GM23338 (cell line): ENCODE data around the gene HRH2. TPM values are rescaled to one million over a fixed set of nuclear protein-coding genes. Genes with fewer than 3 reads are reported as not detected.

ENCODE experiments used
- ATAC-seq: fragments of 200-7000 bp; cut with Tn5 transposase; 3 replicates; pipeline ENCODE4 v1.9.1; 2020
- DNase-seq: peaks from one replicate; pipeline ENCODE4 v3.0.0-alpha.2; 2015; ENCODE audit warnings: low spot score
- H2AFZ ChIP-seq: fragments of 200-600 bp; sonication (generic); 2 replicates; pipeline ENCODE4 v1.8.0; 2016; ENCODE audit warnings: antibody characterized with exemption, mild to moderate bottlenecking, moderate library complexity
- H3F3A ChIP-seq: fragments of 200-600 bp; sonication (generic); replicated peaks from 2 replicates; pipeline ENCODE4 v1.8.0; 2017; ENCODE audit warnings: antibody characterized with exemption, mixed run types, low read depth
- H3K27ac ChIP-seq: fragments of 200-600 bp; sonication (generic); 2 replicates; pipeline ENCODE4 v1.6.1; 2016; ENCODE audit warnings: low read depth
- H3K27me3 ChIP-seq: fragments of 200-600 bp; sonication (generic); 2 replicates; pipeline ENCODE4 v1.8.0; 2016; ENCODE audit warnings: mild to moderate bottlenecking, mixed run types, moderate library complexity; ENCODE audit not compliant: insufficient read depth
- H3K36me3 ChIP-seq: fragments of 200-600 bp; sonication (generic); 2 replicates; pipeline ENCODE4 v1.8.0; 2016; ENCODE audit warnings: mild to moderate bottlenecking; ENCODE audit not compliant: insufficient read depth
- H3K4me1 ChIP-seq: fragments of 200-600 bp; sonication (generic); 2 replicates; pipeline ENCODE4 v1.8.0; 2016; ENCODE audit warnings: mild to moderate bottlenecking, moderate library complexity; ENCODE audit not compliant: insufficient read depth
- H3K4me2 ChIP-seq: fragments of 200-600 bp; sonication (generic); 2 replicates; pipeline ENCODE4 v1.7.1; 2017; ENCODE audit warnings: mixed run types
- H3K4me3 ChIP-seq: fragments of 200-600 bp; sonication (generic); 2 replicates; pipeline ENCODE4 v1.6.1; 2016; ENCODE audit warnings: mixed run types
- H3K79me2 ChIP-seq: fragments of 200-600 bp; sonication (generic); replicated peaks from 2 replicates; pipeline ENCODE4 v1.8.0; 2017; ENCODE audit warnings: mild to moderate bottlenecking; ENCODE audit not compliant: insufficient read depth
- H3K9me2 ChIP-seq: fragments of 200-600 bp; sonication (generic); 2 replicates; pipeline ENCODE4 v1.8.0; 2017; ENCODE audit not compliant: insufficient read depth
- H4K20me1 ChIP-seq: fragments of 200-600 bp; sonication (generic); replicated peaks from 2 replicates; pipeline ENCODE4 v1.8.0; 2017; ENCODE audit warnings: mild to moderate bottlenecking; ENCODE audit not compliant: insufficient read depth
- H3K27ac Mint-ChIP-seq: 2 replicates; pipeline ENCODE4 v1.8.0; 2020; ENCODE audit warnings: inconsistent platforms, mild to moderate bottlenecking, moderate library complexity, mixed read lengths
- H3K27me3 Mint-ChIP-seq: 3 replicates; pipeline ENCODE4 v1.8.0; 2022; ENCODE audit warnings: low read depth, mild to moderate bottlenecking, moderate library complexity, mixed read lengths, inconsistent platforms; ENCODE audit not compliant: insufficient read depth, poor library complexity
- H3K36me3 Mint-ChIP-seq: 3 replicates; pipeline ENCODE4 v1.8.0; 2021; ENCODE audit warnings: low read depth, mild to moderate bottlenecking, inconsistent platforms, moderate library complexity, mixed read lengths
- H3K4me1 Mint-ChIP-seq: 3 replicates; pipeline ENCODE4 v1.8.0; 2020; ENCODE audit warnings: mild to moderate bottlenecking, inconsistent platforms, mixed read lengths
- H3K4me3 Mint-ChIP-seq: 3 replicates; pipeline ENCODE4 v1.8.0; 2021; ENCODE audit warnings: moderate library complexity, mild to moderate bottlenecking, inconsistent platforms, mixed read lengths
- H3K9me3 Mint-ChIP-seq: 3 replicates; pipeline ENCODE4 v1.8.0; 2020; ENCODE audit warnings: moderate library complexity, mild to moderate bottlenecking, inconsistent platforms, mixed read lengths
- CREB1 ChIP-seq: fragments of 250-450 bp; sonication (Bioruptor Pico); IDR thresholded peaks from 2 replicates; pipeline ENCODE4 v1.5.0; 2020; ENCODE audit warnings: low read depth, mild to moderate bottlenecking, moderate library complexity
- CTCF ChIP-seq, 2 experiments: fragments of 200-600 bp in 1 of 2; sonication (generic) in 1 of 2; conservative IDR thresholded peaks; 2 replicates each; pipeline versions ENCODE4 v1.5.1 to v1.6.1; 2016 to 2017; ENCODE audit warnings: antibody characterized with exemption in 2 of 2, low read depth in 2 of 2, mild to moderate bottlenecking in 2 of 2, moderate library complexity in 1 of 2
- EZH2 ChIP-seq: fragments of 200-600 bp; sonication (generic); IDR thresholded peaks from one replicate; pipeline ENCODE4 v1.8.0; 2017; ENCODE audit warnings: antibody characterized with exemption, mild to moderate bottlenecking, low read depth; ENCODE audit not compliant: unreplicated experiment
- EZH2phosphoT487 ChIP-seq: fragments of 200-600 bp; sonication (generic); IDR thresholded peaks from one replicate; pipeline ENCODE4 v1.8.1; 2018; ENCODE audit warnings: antibody characterized with exemption; ENCODE audit not compliant: unreplicated experiment
- JUNB ChIP-seq: IDR thresholded peaks from one replicate; pipeline ENCODE4 v1.6.1; 2016; ENCODE audit warnings: antibody characterized with exemption; ENCODE audit not compliant: unreplicated experiment
- NANOG ChIP-seq: IDR thresholded peaks from 2 replicates; pipeline ENCODE4 v1.6.1; 2016; ENCODE audit warnings: antibody characterized with exemption, borderline replicate concordance
- POLR2AphosphoS5 ChIP-seq: IDR thresholded peaks from 2 replicates; pipeline ENCODE4 v1.6.1; 2016; ENCODE audit warnings: antibody characterized with exemption, low read depth
- REST ChIP-seq: IDR thresholded peaks from one replicate; pipeline ENCODE4 v1.6.1; 2018; ENCODE audit warnings: antibody characterized with exemption; ENCODE audit not compliant: unreplicated experiment
- STAT1 ChIP-seq: IDR thresholded peaks from one replicate; pipeline ENCODE4 v1.6.1; 2016; ENCODE audit warnings: antibody characterized with exemption; ENCODE audit not compliant: unreplicated experiment
- ZNF114 ChIP-seq: fragments of 250-450 bp; sonication (Bioruptor Pico); IDR thresholded peaks from 2 replicates; pipeline ENCODE4 v1.5.0; 2020; ENCODE audit warnings: mild to moderate bottlenecking, moderate library complexity
- ZNF331 ChIP-seq: fragments of 250-450 bp; sonication (Bioruptor Pico); IDR thresholded peaks from 2 replicates; pipeline ENCODE4 v1.5.0; 2020; ENCODE audit warnings: low read depth, mild to moderate bottlenecking, moderate library complexity
- polyA plus RNA-seq: library from polyadenylated mRNA; unstranded; fragments of >200 nt; fragmentation: Nextera tagmentation; extraction: Ambion mirVana; gene quantifications from 2 replicates; pipeline ENCODE4 v1.2.1, GENCODE V29; 2016
- total RNA-seq: library from RNA; depleted of rRNA; stranded (reverse); fragments of >200 nt; shearing (Covaris generic); gene quantifications from 2 replicates; pipeline ENCODE4 v1.2.3, GENCODE V29; 2014
- TF ChIP-seq, protein P1 (sequence below): IDR thresholded peaks from 2 replicates; pipeline ENCODE4 v1.6.1; 2016; ENCODE audit warnings: antibody characterized with exemption

HRH2 gene
- total and polyA plus RNA-seq, 2 experiments from 2014 or later: 6.8 to 7.0 TPM

DNA sequence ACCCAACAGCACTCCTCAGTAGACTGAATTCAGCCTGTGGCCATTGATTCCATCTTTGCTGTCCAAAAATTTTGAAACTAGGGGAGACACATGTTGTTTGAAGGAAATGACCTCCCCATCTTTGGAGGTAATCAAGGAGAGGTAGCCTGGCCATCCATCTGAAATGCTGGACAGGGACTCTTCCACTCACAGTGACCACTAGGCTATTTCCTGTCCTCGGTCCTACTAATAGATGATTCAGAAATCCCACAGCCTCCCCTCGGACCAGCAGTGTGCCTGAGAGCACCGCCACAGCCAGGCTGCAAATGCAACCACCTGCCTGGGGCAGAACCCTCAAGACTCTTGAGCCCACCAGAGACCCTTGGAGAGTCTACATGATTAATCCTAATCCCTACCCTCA lies 12.5 kb downstream of the HRH2 start (continued):
- TF ChIP-seq, protein P1, sequence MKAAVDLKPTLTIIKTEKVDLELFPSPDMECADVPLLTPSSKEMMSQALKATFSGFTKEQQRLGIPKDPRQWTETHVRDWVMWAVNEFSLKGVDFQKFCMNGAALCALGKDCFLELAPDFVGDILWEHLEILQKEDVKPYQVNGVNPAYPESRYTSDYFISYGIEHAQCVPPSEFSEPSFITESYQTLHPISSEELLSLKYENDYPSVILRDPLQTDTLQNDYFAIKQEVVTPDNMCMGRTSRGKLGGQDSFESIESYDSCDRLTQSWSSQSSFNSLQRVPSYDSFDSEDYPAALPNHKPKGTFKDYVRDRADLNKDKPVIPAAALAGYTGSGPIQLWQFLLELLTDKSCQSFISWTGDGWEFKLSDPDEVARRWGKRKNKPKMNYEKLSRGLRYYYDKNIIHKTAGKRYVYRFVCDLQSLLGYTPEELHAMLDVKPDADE: no peak
- TF ChIP-seq CREB1 (no peak), NANOG (no peak), STAT1 (no peak)

GRCh38 chr5:175671013-175671412 lies 13.1 kb downstream of the HRH2 start:
- Histone ChIP-seq H4K20me1 (no peaks in the 10 kb centered on the region), H3K4me1 (no peaks in the 10 kb centered on the region), H3F3A (no peaks in the 10 kb centered on the region), H3K4me2 (no peak overlapping the region), H3K27ac (no peak overlapping the region), H2AFZ (no peak overlapping the region), H3K9me2 (no peaks in the 10 kb centered on the region), H3K36me3 (no peaks in the 10 kb centered on the region), H3K4me3 (no peak overlapping the region), H3K79me2 (0 out of 2 replicates have a peak, but pooled peaks cover 4% of the 10 kb centered on the region), H3K27me3 (no peaks in the 10 kb centered on the region)
- Mint-ChIP-seq H3K27me3 (peaks cover 5% of the 10 kb centered on the region), H3K27ac (no peak overlapping the region), H3K4me1 (peaks cover 16% of the 10 kb centered on the region; the same call in 2 of the 3 replicates), H3K36me3 (no peaks in the 10 kb centered on the region), H3K9me3 (no peaks in the 10 kb centered on the region), H3K4me3 (no peak overlapping the region)
- ATAC-seq: no peak
- no peak for DNase-seq
- no peak for TF ChIP-seq POLR2AphosphoS5
- TF ChIP-seq EZH2phosphoT487: no peak
- no peak for TF ChIP-seq NANOG

DNA sequence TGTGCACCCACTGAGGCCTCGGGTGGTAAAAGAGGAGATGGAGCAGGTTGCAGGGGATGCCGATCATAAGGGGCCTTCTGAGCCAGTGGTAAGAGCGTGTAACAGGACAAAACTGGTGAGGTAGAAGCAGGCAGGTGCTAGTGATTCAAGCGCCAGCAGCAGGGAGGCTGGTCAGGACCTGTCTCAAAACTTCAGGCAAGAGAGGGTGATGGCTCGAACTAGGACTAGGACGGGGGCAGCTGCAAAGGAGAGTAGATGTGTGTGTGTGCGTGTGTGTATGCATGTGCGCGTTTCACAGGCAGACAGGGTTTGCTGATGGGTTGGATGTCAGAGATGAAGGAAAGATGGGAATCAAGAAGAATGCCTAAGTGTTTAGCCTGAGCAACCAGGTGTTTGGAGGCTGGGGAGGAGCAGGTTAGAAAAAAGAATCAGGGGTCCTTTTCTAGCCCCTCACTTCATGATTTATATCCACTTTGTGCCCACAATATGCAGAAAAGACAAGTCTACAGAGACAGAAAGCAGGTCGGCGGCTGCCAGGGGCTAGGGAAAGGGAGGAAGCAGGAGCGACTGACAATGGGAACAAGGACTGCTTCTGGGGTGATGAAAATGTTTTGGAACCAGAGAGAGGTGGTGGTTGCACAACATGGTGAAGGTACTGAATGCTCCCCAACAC lies 15.2 kb downstream of the HRH2 start:
- TF ChIP-seq ZNF331 (CRISPR knock-in tag) (no peak), POLR2AphosphoS5 (no peak), JUNB (no peak), REST (no peak), NANOG (no peak), CTCF (conservative IDR thresholded peaks at IDR 0.05; ENCODE audit: low read depth in 2 of 2) (no peak), EZH2 (no peak), CREB1 (no peak), EZH2phosphoT487 (no peak), STAT1 (no peak), ZNF114 (CRISPR knock-in tag) (no peak)
- TF ChIP-seq, protein P1: no peak
- no peak overlapping the region for H2AFZ ChIP-seq
- no peaks in the 10 kb centered on the region for H3K36me3 ChIP-seq
- no peaks in the 10 kb centered on the region; the same call in 1 of the 2 replicates for H3K4me1 ChIP-seq
- H4K20me1 ChIP-seq: no peaks in the 10 kb centered on the region
- Mint-ChIP-seq H3K4me1 (peaks cover 24% of the 10 kb centered on the region; the same call in 2 of the 3 replicates), H3K36me3 (no peaks in the 10 kb centered on the region), H3K9me3 (no peaks in the 10 kb centered on the region; the same call in 2 of the 3 replicates), H3K4me3 (no peak overlapping the region), H3K27me3 (peaks cover 6% of the 10 kb centered on the region), H3K27ac (no peak overlapping the region)
- DNase-seq (no peak), ATAC-seq (no peak)
- no peak overlapping the region for H3K4me2 ChIP-seq
- no peak overlapping the region for H3K4me3 ChIP-seq
- 0 out of 2 replicates have a peak, but pooled peaks cover 4% of the 10 kb centered on the region for H3K79me2 ChIP-seq
- H3K27me3 ChIP-seq: no peaks in the 10 kb centered on the region
- no peak overlapping the region for H3K27ac ChIP-seq
- H3F3A ChIP-seq: no peaks in the 10 kb centered on the region
- no peaks in the 10 kb centered on the region for H3K9me2 ChIP-seq
